Activated gamma-delta T cell treated with Interleukin-2 at 50 U/mL for 16 hours (primary cell): ENCODE measurements around the gene LSM2.
"Not testable (repeated sequence)": the region's sequence is repeated elsewhere in the genome, so short reads cannot be mapped to it uniquely, and the experiment has no call there.

ENCODE experiments used
- DNase-seq: peaks from one replicate; pipeline ENCODE4 v3.0.0-alpha.2; 2020

The LSM2 gene

DNA sequence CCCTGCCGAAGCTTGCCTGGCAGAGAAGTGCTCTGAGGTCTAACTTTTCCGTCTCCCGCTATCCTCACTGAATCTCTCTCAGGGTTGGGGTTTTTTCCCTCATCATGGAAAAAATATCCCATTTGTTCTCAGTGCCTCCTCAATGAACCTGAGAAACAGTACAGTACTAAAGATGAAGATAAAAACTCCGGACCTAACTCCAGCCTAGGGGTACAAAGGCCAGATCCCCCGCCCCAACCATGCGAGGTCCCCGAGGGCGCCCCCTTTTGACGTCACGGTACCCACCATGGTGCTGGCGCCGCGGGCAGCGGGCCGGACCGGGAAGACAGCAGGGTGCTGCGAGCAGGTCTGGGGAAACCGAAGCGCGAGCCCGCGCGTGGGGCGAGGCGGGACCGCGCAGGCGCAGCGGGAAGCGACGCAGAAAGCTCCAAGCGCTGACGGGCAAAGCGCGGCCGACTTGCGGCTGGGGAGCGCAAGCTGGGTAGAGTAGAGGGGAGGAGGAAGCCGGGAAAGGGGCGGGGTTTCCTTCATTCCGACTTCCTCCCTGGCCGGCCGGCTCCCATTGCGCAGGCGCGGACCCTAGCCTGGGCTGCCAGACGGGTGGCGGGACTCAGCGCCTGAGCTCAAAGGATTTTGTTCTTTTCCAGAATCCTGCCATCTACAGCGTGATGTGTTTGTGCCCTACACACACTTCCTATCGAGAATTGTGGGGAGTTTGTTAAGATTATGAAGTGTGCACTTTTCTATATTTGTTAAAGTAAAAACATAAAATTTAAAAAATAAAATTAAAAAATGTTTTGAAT lies at the start of gene LSM2:
Gene LSM2, minus strand, starts transcription at position 497 of the 803 bp plus-strand sequence. Its CDS starts 209 bp downstream, at position 288.
- peak; percentile 95 for DNase-seq

DNA sequence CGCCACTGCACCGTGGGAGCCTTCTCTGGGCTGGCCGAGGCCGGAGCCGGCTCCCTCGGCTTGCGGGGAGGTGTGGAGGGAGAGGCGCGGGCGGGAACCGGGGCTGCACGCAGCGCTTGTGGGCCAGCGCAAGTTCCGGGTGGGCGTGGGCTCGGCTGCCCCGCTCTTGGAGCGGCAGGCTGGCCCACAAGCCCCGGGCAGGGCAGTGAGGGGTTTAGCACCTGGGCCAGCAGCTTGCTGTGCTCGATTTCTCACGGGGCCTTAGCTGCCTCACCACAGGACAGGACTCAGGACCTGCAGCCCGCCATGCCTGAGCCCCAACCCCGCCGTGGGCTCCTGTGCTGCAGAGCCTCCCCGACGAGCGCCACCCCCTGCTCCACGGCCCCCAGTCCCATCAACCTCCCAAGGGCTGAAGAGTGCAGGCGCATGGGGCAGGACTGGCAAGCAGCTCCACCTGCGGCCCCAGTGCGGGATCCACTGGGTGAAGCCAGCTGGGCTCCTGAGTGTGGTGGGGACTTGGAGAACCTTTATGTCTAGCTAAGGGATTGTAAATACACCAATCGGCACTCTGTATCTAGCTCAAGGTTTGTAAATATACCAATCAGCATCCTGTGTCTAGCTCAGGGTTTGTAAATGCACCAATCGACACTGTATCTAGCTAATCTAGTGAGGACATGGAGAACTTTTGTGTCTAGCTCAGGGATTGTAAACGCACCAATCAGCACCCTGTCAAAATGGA lies 45.4 kb upstream of the LSM2 start:
- not testable (repeated sequence) for DNase-seq

GRCh38 chr6:31851485-31851832 lies 44.7 kb upstream of the LSM2 start:
- DNase-seq, result no peak

GRCh38 chr6:31850765-31851484 lies 44.2 kb upstream of the LSM2 start:
- DNase-seq, result no peak

- DNase-seq, result no peak
These were observed 40.7 kb upstream of the LSM2 start for GRCh38 chr6:31847276-31847978.

DNA sequence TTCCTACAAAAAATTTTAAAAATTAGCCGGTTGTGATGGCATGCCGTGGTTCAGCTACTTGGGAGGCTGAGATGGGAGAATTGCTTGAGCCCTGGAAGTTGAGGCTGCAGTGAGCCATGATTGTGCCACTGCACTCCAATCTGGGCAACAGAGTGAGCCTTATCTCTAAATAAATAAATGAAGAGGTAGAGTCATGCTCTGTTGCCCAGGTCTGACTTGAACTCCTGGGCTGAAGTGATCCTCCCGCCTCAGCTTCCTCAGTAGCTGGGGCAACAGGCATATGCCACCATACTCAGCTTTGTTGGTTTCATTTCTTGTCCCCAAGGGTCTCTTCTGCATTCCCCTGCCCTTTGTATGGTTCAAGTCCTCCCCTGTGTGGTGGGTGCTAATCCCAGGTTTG lies 37.7 kb upstream of the LSM2 start:
- DNase-seq, result no peak

DNA sequence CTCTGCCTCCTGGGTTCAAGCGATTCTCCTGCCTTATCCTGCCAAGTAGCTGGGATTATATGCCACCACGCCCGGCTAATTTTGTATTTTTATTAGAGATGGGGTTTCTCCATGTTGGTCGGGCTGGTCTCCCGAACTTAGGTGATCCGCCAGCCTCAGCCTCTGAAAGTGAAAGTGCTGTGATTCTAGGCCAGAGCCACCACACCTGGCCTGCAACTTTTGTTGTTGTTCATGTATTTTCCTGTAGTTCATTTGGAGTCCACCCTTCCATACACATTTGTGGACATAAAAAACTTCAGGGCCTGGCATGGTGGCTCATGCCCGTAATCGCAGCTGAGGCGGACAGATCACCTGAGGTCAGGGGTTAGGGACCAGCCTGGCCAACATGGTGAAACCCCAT lies 35.3 kb upstream of the LSM2 start:
- no peak for DNase-seq

DNA sequence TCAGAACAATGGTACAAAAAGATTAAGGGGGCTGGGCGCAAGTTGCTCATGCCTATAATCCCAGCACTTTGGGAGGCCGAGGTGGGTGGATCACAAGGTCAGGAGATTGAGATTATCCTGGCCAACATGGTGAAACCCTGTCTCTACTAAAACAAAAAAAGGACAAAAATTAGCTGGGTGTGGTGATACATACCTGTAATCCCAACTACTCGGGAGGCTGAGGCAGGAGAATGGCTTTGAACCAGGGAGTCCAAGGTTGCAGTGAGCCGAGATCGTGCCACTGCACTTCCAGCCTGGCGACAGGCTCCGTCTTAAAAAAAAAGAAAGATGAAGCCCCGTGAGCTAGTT lies 33.0 kb upstream of the LSM2 start:
- DNase-seq, result not testable (repeated sequence)

GRCh38 chr6:31838968-31839367 lies 32.2 kb upstream of the LSM2 start:
- DNase-seq, result no peak

GRCh38 chr6:31838114-31838553 lies 31.4 kb upstream of the LSM2 start:
- DNase-seq, result not testable (repeated sequence)

DNA sequence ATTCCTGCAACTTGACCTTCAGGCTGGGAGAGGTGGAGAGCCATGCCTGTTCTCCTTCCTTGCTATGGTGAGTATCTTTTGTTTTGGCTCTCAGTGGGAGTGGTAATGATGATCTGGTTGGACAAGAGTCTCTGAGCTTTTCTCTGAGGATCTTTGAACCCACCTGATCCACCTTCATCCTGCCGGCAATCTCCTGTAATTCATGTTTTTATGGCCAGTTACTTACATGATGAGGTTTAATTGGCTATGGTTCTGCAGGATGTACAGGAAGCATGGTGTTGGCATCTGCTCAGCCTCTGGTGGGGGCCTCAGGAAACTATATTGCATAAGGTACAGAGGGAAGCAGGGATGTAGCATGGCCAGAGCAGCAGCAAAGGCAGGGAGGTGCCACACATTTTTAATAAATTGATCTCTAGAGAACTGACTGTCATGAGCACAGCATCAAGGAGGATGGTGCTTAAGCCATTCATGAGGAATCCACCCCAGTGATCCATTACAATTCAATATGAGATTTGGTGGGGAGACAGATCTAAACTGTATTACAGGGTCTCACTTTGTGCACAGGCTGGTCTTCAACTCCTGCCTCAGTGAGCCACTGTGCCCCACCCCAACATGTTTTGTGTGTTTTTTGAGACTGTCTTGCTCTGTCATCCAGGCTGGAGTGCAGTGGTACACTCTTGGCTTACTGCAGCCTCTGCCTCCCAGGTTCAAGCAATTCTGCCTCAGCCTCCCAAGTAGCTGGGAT lies 30.8 kb upstream of the LSM2 start:
- DNase-seq, result no peak

DNA sequence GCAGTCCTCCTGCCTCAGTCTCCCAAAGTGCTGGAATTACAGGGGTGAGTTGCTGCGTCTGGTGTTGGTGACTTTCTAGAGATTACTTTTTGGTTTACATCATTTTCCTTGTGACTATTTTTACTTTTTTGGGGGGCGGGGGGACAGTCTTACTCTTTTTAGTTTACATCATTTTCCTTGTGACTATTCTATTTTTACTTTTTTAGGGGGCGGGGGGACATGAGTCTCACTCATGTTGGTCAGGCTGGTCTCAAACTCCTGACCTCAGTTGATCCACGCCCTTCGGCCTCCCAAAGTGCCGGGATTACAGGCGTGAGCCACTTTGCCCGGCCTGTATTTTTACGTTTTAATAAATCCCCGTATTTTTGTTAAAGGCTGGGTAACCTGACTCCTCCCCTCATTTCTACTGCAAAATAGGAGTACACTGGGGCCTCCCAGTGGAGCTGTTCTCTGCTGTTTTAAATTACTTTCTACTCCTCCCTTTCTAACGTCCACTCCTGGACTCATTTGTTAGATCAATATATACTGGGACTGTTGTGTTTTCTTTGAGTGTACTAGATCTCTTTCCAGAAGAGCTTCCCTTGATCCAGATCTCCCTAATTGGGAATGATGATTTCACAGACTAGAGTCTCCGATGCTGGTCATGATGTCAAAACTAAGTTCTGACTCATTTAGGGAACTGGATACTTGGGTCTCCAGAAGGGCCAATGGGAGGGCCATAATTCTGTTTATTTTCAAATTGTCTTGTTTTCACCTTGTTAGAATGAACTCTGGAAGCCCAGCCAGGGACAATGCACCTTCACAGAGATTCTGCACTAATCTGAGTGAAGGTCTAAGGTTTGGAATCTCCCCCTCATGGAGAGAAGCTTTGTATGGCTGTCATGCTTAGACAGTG lies 30.0 kb upstream of the LSM2 start:
- no peak for DNase-seq

DNA sequence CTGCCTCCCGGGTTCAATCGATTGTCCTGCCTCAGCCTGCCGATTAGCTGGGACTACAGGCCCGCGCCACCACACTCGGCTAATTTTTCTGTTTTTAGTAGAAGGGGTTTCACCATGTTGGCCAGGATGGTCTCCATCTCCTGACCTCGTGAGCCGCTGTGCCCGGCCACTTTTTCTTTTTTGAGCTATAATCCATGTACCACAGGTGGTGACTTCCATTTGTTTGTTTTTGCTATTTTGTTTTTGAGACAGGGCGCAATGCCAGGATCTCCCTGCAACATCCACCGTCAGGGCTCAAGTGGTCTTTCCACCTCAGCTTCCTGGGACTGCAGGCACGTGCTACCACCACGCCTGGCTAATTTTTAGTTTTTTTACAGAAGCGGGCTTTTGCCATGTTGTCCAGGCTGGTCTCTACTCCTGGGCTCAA lies 29.3 kb upstream of the LSM2 start:
- DNase-seq, result no peak

GRCh38 chr6:31834367-31835250 lies 27.8 kb upstream of the LSM2 start:
- peak; percentile 75 for DNase-seq

GRCh38 chr6:31831350-31832215 lies 24.8 kb upstream of the LSM2 start:
- no peak for DNase-seq

DNA sequence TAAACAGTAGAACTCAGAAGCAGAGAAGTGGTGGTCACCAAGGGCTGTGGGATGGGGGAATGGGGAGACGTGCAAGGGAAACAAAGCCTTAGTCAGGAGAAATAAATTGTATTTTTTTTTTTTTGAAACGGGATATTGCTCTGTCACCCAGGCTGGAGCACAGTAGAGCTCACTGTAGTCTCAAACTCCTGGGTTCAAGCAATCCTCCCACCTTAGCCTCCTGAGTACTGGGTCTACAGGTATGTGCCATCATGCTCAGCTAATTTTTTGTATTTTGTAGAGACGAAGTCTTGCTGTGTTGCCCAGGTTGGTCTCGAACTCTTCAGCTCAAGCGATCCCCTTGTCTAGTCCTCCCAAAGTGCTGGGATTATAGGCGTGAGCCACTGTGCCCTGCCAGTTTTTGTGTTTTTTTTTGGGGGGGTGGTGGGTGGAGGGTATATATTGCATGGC lies 24.1 kb upstream of the LSM2 start:
- no peak for DNase-seq

DNA sequence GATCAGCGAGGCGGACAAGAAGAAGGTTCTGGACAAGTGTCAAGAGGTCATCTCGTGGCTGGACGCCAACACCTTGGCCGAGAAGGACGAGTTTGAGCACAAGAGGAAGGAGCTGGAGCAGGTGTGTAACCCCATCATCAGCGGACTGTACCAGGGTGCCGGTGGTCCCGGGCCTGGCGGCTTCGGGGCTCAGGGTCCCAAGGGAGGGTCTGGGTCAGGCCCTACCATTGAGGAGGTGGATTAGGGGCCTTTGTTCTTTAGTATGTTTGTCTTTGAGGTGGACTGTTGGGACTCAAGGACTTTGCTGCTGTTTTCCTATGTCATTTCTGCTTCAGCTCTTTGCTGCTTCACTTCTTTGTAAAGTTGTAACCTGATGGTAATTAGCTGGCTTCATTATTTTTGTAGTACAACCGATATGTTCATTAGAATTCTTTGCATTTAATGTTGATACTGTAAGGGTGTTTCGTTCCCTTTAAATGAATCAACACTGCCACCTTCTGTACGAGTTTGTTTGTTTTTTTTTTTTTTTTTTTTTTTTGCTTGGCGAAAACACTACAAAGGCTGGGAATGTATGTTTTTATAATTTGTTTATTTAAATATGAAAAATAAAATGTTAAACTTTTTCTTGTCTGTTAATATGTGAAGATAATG lies 23.0 kb upstream of the LSM2 start:
- no peak for DNase-seq

DNA sequence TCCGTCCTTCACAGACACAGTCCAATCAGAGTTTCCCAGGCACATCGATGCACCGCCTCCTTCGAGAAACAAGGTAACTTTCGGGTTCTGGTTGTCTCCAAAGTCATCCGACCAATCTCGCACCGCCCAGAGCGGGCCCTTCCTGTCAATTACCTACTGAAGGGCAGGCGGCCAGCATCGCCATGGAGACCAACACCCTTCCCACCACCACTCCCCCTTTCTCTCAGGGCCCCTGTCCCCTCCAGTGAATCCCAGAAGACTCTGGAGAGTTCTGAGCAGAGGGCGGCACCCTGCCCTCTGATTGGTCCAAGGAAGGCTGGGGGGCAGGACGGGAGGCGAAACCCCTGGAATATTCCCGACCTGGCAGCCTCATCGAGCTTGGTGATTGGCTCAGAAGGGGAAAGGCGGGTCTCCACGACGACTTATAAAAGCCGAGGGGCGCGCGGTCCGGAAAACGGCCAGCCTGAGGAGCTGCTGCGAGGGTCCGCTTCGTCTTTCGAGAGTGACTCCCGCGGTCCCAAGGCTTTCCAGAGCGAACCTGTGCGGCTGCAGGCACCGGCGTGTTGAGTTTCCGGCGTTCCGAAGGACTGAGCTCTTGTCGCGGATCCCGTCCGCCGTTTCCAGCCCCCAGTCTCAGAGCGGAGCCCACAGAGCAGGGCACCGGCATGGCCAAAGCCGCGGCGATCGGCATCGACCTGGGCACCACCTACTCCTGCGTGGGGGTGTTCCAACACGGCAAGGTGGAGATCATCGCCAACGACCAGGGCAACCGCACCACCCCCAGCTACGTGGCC lies 20.7 kb upstream of the LSM2 start, which contains the start of gene HSPA1B:
Gene HSPA1B, plus strand, starts transcription at position 453 of the 794 bp plus-strand sequence. Its CDS starts 213 bp downstream, at position 666.
- peak; percentile 82 for DNase-seq
